ENCODE results near the gene BRINP3. TPM values are rescaled to one million over a fixed set of nuclear protein-coding genes. Genes with fewer than 3 reads are reported as not detected.

BRINP3 gene
- total and polyA plus RNA-seq, 2 of the 13 experiments (the other 11 are each of a cell fraction or from before 2014, with no cell fraction given): not detected

DNA sequence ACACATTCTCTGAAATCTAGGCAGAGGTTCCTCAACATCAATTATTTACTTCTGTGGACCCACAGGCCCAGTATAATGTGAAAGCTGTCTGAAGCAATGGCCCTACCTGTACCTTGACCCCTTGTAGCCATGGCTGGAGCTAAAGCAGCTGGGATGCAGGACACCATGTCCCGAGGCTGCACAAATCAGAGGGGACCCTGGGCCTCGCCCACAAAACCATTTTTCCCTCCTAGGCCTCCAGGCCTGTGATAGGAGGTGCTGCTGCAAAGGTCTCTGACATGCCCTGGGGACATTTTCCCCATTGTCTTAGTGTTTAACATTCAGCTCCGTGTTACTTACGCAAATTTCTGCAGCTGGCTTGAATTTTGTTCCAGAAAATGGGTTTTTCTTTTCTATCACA, 110.5 kb downstream of the BRINP3 start:
- in situ Hi-C loops (cut with HindIII; ENCODE audit: extremely low pct_ligation_motif_present, low pct_unique_long_range_greater_than_20kb) (no loop called here), intact Hi-C loops (cut with micrococcal nuclease; ENCODE audit: unreplicated experiment) (no loop called here)
- BruUV-seq (replicated peaks): no TSS peak
- Histone ChIP-seq H3K36me3 (replicated peaks in 1 of 2; ENCODE audit: control insufficient read depth in 1 of 2, insufficient read depth in 2 of 2, low read length in 2 of 2) (no peaks in the 10 kb centered on the region), H3K79me2 (ENCODE audit: insufficient read depth, low read length) (no peaks in the 10 kb centered on the region), H3K9ac (ENCODE audit: insufficient read depth, low read depth, low read length) (no peak overlapping the region), H3K27me3 (ENCODE audit: control insufficient read depth in 1 of 2, insufficient read depth in 2 of 2, low read length in 2 of 2) (no peaks in the 10 kb centered on the region), H3K27ac (ENCODE audit: extremely low read length, insufficient read depth, low read length) (no peak overlapping the region), H3K9me3 (ENCODE audit: low read length) (peaks cover 14% of the 10 kb centered on the region; the same call in 1 of the 2 replicates), H3K4me1 (ENCODE audit: insufficient read depth, low read length) (no peaks in the 10 kb centered on the region), H3K4me2 (ENCODE audit: low read depth, low read length) (no peak overlapping the region), H2AFZ (ENCODE audit: low read length) (no peak overlapping the region), H4K20me1 (ENCODE audit: insufficient read depth, low read length) (no peaks in the 10 kb centered on the region), H3K4me3 (replicated peaks in 1 of 3; ENCODE audit: insufficient read depth in 1 of 3, low read depth in 2 of 3, low read length in 3 of 3) (no peak overlapping the region)
- FAIRE-seq (no peak), ATAC-seq (no peak), DNase-seq (ENCODE audit: low spot score) (no peak)
- CTCF ChIA-PET (ENCODE audit: low intra/inter-chr PET ratio, low total read pairs): no interaction called here
- POLR2A ChIA-PET: no interaction called here
- 2% methylated on average over 4 of the region's 4 CpGs for WGBS (ENCODE audit: low lambda C conversion rate)
- TF ChIP-seq ZSCAN20 (CRISPR knock-in tag; IDR thresholded peaks at IDR 0.05; ENCODE audit: borderline replicate concordance) (no peak), SP2 (CRISPR knock-in tag; IDR thresholded peaks at IDR 0.05) (no peak), ARNT (IDR thresholded peaks at IDR 0.05) (no peak), ZNF460 (CRISPR knock-in tag; IDR thresholded peaks at IDR 0.05; ENCODE audit: borderline replicate concordance) (no peak), NR1H2 (CRISPR knock-in tag; IDR thresholded peaks at IDR 0.05; ENCODE audit: borderline replicate concordance, low read depth) (no peak), ERF (CRISPR knock-in tag; IDR thresholded peaks at IDR 0.05) (no peak), SAP130 (CRISPR knock-in tag; IDR thresholded peaks at IDR 0.05; ENCODE audit: low read depth) (no peak)
- TF ChIP-seq, protein P1, sequence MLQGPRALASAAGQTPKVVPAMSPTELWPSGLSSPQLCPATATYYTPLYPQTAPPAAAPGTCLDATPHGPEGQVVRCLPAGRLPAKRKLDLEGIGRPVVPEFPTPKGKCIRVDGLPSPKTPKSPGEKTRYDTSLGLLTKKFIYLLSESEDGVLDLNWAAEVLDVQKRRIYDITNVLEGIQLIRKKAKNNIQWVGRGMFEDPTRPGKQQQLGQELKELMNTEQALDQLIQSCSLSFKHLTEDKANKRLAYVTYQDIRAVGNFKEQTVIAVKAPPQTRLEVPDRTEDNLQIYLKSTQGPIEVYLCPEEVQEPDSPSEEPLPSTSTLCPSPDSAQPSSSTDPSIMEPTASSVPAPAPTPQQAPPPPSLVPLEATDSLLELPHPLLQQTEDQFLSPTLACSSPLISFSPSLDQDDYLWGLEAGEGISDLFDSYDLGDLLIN (CRISPR knock-in tag; IDR thresholded peaks at IDR 0.05; ENCODE audit: borderline replicate concordance): no peak

DNA sequence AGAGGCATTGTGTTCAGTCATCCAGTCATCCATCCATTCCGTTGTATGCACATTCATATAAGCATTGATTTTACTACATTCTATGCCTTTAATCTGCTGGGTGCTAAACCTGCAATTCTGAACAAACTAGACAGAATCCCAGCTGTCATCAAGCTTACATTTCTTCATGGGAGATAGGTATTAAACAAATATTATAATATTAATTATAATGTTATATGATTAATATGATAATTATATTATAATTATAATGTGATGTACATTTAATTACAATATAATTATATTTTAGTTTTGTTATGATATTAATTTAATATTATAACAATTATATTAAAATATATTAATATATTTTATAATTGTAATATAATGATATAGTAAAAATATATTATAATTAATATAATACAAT, 112.4 kb downstream of the BRINP3 start:
- CTCF ChIA-PET (ENCODE audit: low intra/inter-chr PET ratio, low total read pairs): no interaction called here
- Histone ChIP-seq H4K20me1 (ENCODE audit: insufficient read depth, low read length) (no peaks in the 10 kb centered on the region), H3K27me3 (ENCODE audit: control insufficient read depth in 1 of 2, insufficient read depth in 2 of 2, low read length in 2 of 2) (no peaks in the 10 kb centered on the region), H3K4me2 (ENCODE audit: low read depth, low read length) (no peak overlapping the region), H3K9me3 (ENCODE audit: low read length) (peaks cover 14% of the 10 kb centered on the region; the same call in 1 of the 2 replicates), H3K4me1 (ENCODE audit: insufficient read depth, low read length) (no peaks in the 10 kb centered on the region), H2AFZ (ENCODE audit: low read length) (no peak overlapping the region), H3K36me3 (replicated peaks in 1 of 2; ENCODE audit: control insufficient read depth in 1 of 2, insufficient read depth in 2 of 2, low read length in 2 of 2) (no peaks in the 10 kb centered on the region), H3K79me2 (ENCODE audit: insufficient read depth, low read length) (no peaks in the 10 kb centered on the region), H3K9ac (ENCODE audit: insufficient read depth, low read depth, low read length) (no peak overlapping the region), H3K27ac (ENCODE audit: extremely low read length, insufficient read depth, low read length) (no peak overlapping the region), H3K4me3 (replicated peaks in 1 of 3; ENCODE audit: insufficient read depth in 1 of 3, low read depth in 2 of 3, low read length in 3 of 3) (no peak overlapping the region)
- FAIRE-seq (no peak), ATAC-seq (no peak), DNase-seq (ENCODE audit: low spot score) (no peak)
- in situ Hi-C loops (cut with HindIII; ENCODE audit: extremely low pct_ligation_motif_present, low pct_unique_long_range_greater_than_20kb): no loop called here
- POLR2A ChIA-PET: no interaction called here
- 0% methylated on average over 1 of the region's 1 CpG for WGBS (ENCODE audit: low lambda C conversion rate)
- intact Hi-C loops (cut with micrococcal nuclease; ENCODE audit: unreplicated experiment): no loop called here
- BruUV-seq (replicated peaks): no TSS peak
- TF ChIP-seq PLSCR1 (CRISPR knock-in tag; IDR thresholded peaks at IDR 0.05; ENCODE audit: borderline replicate concordance): no peak
- no peak for TF ChIP-seq USF2 (IDR thresholded peaks at IDR 0.05; ENCODE audit: low read depth, low read length)
- TF ChIP-seq USF2 (CRISPR knock-in tag; IDR thresholded peaks at IDR 0.05; ENCODE audit: borderline replicate concordance): no peak
- TF ChIP-seq, protein P2, sequence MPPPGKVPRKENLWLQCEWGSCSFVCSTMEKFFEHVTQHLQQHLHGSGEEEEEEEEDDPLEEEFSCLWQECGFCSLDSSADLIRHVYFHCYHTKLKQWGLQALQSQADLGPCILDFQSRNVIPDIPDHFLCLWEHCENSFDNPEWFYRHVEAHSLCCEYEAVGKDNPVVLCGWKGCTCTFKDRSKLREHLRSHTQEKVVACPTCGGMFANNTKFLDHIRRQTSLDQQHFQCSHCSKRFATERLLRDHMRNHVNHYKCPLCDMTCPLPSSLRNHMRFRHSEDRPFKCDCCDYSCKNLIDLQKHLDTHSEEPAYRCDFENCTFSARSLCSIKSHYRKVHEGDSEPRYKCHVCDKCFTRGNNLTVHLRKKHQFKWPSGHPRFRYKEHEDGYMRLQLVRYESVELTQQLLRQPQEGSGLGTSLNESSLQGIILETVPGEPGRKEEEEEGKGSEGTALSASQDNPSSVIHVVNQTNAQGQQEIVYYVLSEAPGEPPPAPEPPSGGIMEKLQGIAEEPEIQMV (CRISPR knock-in tag; IDR thresholded peaks at IDR 0.05; ENCODE audit: low read depth): no peak
